Breast epithelium (tissue), 3 donors: Measurements from ENCODE around the gene USP3.

ENCODE experiments used
- POLR2A ChIP-seq: fragments of 450-650 bp; IDR thresholded peaks from one replicate; pipeline ENCODE4 v1.6.1; 2016; ENCODE audit warnings: antibody characterized with exemption, mild to moderate bottlenecking, moderate library complexity
- POLR2AphosphoS5 ChIP-seq, 3 donors: sonication (generic); formaldehyde crosslinking; IDR thresholded peaks; one replicate each; pipeline ENCODE4 v1.6.1; 2017; ENCODE audit warnings: antibody characterized with exemption in 3 of 3
- TF ChIP-seq, protein P1 (sequence below), 3 donors: fragments of 450-650 bp; IDR thresholded peaks; one replicate each; pipeline ENCODE4 v1.5.1; 2016 to 2017; ENCODE audit warnings: antibody characterized with exemption in 3 of 3, mild to moderate bottlenecking in 3 of 3, moderate library complexity in 3 of 3

DNA sequence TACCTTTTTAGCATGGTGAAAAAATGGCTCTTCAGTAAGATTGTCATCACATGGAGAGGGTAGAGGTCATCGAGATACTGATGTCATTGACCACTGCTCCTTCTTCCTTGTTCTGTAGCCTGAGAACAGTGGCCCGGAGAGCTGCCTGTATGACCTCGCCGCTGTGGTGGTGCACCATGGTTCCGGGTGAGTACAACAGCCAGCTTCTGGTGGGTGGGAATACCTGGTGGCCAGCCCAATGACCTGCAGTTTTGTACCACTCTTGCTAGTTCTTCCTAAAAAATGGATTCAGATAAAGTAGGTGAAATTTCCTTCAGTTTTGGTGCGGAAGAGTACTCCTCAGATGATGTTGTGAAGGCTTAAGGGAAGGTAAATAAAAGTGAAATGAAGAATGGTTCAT, 84.4 kb downstream of the USP3 start:
- TF ChIP-seq POLR2A, result no peak
- TF ChIP-seq POLR2AphosphoS5 (IDR thresholded peaks at IDR 0.05), result no peak
- TF ChIP-seq, protein P1, sequence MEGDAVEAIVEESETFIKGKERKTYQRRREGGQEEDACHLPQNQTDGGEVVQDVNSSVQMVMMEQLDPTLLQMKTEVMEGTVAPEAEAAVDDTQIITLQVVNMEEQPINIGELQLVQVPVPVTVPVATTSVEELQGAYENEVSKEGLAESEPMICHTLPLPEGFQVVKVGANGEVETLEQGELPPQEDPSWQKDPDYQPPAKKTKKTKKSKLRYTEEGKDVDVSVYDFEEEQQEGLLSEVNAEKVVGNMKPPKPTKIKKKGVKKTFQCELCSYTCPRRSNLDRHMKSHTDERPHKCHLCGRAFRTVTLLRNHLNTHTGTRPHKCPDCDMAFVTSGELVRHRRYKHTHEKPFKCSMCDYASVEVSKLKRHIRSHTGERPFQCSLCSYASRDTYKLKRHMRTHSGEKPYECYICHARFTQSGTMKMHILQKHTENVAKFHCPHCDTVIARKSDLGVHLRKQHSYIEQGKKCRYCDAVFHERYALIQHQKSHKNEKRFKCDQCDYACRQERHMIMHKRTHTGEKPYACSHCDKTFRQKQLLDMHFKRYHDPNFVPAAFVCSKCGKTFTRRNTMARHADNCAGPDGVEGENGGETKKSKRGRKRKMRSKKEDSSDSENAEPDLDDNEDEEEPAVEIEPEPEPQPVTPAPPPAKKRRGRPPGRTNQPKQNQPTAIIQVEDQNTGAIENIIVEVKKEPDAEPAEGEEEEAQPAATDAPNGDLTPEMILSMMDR (IDR thresholded peaks at IDR 0.05), result no peak
